ENCODE data around the gene CRB3. TPM values are rescaled to one million over a fixed set of nuclear protein-coding genes. Genes with fewer than 3 reads are reported as not detected.

The CRB3 gene, protein sequence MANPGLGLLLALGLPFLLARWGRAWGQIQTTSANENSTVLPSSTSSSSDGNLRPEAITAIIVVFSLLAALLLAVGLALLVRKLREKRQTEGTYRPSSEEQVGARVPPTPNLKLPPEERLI
- total RNA-seq = 0.46 TPM in 1 of 2 replicates, not detected in the other

GRCh38 chr19:6464070-6464873 is at the start of gene CRB3:
Gene CRB3 (plus strand): TSS chr19:6464271. CDS start chr19:6464702, 431 bp downstream.
- Mint-ChIP-seq H3K27me3 (ENCODE audit: low read depth) (no peaks in the 10 kb centered on the region), H3K9me3 (no peaks in the 10 kb centered on the region), H3K4me3 (ENCODE audit: low read depth) (no peak within 1 kb of the TSS), H3K27ac (no peak within 1 kb of the TSS), H3K36me3 (ENCODE audit: low read depth) (peaks cover 14% of the 10 kb centered on the region), H3K4me1 (ENCODE audit: low read depth) (peaks cover 2% of the 10 kb centered on the region)
- intact Hi-C loops (cut with micrococcal nuclease) = no loop called here
- no peak for DNase-seq (ENCODE audit: low spot score)

DNA sequence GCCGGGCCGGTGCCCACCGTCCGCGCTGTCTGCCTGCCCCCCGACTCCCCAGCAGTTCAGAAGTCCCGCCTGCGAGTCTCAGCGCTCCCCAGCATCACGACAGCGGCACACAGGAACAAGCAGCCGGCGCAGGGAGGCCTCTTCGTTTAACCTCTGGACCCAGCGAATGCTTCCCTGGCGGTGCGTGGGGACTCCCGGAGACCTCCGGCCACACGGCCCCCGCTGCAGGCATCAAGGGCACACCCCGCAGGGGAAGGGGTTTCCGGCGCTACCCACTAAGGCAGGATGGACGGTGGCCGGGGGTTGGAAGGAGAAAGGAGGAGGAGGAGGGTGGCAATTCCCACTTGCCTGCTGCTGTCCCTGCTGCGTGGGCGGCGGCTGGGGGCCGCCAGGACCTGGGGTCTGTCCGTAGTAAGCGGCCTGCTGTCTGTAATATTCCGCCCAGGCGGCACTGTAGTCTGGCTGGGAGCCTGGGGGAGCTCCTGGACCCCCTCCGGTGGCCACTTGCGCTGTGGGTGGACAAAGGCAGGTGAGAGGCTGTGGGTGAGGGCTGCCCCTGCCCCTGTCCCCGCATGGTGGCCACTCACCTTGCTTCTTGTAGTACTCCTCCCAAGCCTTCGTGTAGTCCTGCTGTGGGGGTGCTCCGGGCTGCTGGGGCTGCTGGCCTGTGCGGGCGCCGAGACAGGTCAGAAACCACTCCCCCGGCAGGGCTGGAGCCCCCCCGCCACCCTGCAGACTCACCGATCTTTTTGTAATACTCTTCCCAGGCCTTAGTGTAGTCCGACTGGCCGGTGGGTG is 49.1 kb upstream of the CRB3 start:
- Mint-ChIP-seq H3K4me1 (ENCODE audit: low read depth) (no peaks in the 10 kb centered on the region), H3K27ac (no peak overlapping the region), H3K27me3 (ENCODE audit: low read depth) (no peaks in the 10 kb centered on the region), H3K9me3 (no peaks in the 10 kb centered on the region), H3K4me3 (ENCODE audit: low read depth) (no peak overlapping the region), H3K36me3 (ENCODE audit: low read depth) (peaks cover 53% of the 10 kb centered on the region)
- DNase-seq (ENCODE audit: low spot score) = no peak
- intact Hi-C loops (cut with micrococcal nuclease) = no loop called here

GRCh38 chr19:6415591-6416190 is 48.4 kb upstream of the CRB3 start:
- DNase-seq (ENCODE audit: low spot score) = no peak
- Mint-ChIP-seq H3K4me1 (ENCODE audit: low read depth) (no peaks in the 10 kb centered on the region), H3K27me3 (ENCODE audit: low read depth) (no peaks in the 10 kb centered on the region), H3K9me3 (no peaks in the 10 kb centered on the region), H3K4me3 (ENCODE audit: low read depth) (no peak overlapping the region), H3K36me3 (ENCODE audit: low read depth) (peaks cover 60% of the 10 kb centered on the region), H3K27ac (no peak overlapping the region)
- intact Hi-C loops (cut with micrococcal nuclease) = no loop called here

GRCh38 chr19:6416658-6417405 is 47.2 kb upstream of the CRB3 start:
- intact Hi-C loops (cut with micrococcal nuclease) = no loop called here
- Mint-ChIP-seq H3K4me3 (ENCODE audit: low read depth) (no peak overlapping the region), H3K27me3 (ENCODE audit: low read depth) (no peaks in the 10 kb centered on the region), H3K36me3 (ENCODE audit: low read depth) (peaks cover 71% of the 10 kb centered on the region), H3K4me1 (ENCODE audit: low read depth) (peaks cover 2% of the 10 kb centered on the region), H3K27ac (no peak overlapping the region), H3K9me3 (no peaks in the 10 kb centered on the region)
- no peak for DNase-seq (ENCODE audit: low spot score)

DNA sequence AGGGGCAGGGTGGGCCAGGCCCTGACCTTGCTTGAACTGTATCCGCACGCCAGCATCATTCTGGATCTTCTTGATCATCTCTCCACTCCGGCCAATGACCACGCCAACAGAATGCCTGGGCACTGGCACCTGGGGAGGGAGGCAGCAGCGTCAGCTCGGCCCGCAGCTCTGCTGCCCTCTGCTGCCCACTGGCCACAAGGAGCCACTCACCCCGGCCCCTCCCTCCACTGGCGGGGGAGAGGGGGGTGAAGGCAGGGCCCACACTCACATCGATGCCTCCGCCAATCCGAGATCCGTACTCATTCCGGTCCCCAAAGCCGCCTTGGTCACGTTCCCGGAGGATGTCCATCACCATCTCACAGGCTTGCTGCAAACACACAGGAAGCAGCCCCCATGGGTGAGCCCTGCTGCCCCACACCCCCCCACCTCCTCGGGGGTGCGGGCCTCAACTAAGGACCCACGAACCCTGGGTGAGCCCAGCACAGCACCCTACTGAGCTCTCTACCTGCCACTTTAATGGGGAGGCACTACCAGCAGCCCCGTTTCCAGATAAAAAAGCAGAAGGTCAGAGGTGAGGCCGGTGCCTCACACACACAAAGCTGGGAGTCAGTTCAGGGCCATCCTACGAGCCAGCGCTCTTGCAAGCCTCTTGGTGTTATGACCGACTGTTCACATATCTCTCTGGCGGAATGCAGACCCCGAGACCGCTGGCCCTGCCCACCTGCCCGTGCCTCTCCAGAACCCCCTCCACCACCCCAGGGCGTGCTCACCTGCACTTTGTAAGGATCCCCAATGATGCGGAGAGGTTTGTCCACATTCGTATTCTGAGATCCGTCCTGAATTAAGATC is 46.1 kb upstream of the CRB3 start:
- H3K4me1 Mint-ChIP-seq (ENCODE audit: low read depth) = peaks cover 9% of the 10 kb centered on the region
- no peaks in the 10 kb centered on the region for H3K9me3 Mint-ChIP-seq
- intact Hi-C loops (cut with micrococcal nuclease) = no loop called here
- H3K36me3 Mint-ChIP-seq (ENCODE audit: low read depth) = peaks cover 82% of the 10 kb centered on the region
- no peak overlapping the region for H3K27ac Mint-ChIP-seq
- no peak for DNase-seq (ENCODE audit: low spot score)
- H3K27me3 Mint-ChIP-seq (ENCODE audit: low read depth) = no peaks in the 10 kb centered on the region
- no peak overlapping the region for H3K4me3 Mint-ChIP-seq (ENCODE audit: low read depth)

GRCh38 chr19:6418562-6418932 is 45.5 kb upstream of the CRB3 start:
- peaks cover 14% of the 10 kb centered on the region for H3K4me1 Mint-ChIP-seq (ENCODE audit: low read depth)
- no peaks in the 10 kb centered on the region for H3K27me3 Mint-ChIP-seq (ENCODE audit: low read depth)
- H3K27ac Mint-ChIP-seq = no peak overlapping the region
- intact Hi-C loops (cut with micrococcal nuclease) = no loop called here
- H3K9me3 Mint-ChIP-seq = no peaks in the 10 kb centered on the region
- peaks cover 88% of the 10 kb centered on the region for H3K36me3 Mint-ChIP-seq (ENCODE audit: low read depth)
- DNase-seq (ENCODE audit: low spot score) = no peak
- H3K4me3 Mint-ChIP-seq (ENCODE audit: low read depth) = no peak overlapping the region

GRCh38 chr19:6421075-6422014 is 42.7 kb upstream of the CRB3 start:
- peaks cover 21% of the 10 kb centered on the region for H3K4me1 Mint-ChIP-seq (ENCODE audit: low read depth)
- intact Hi-C loops (cut with micrococcal nuclease) = loop anchor here (10.0 kb wide), 1 partner anchor 83 kb away; the partner anchor contains the start of gene TUBB4A
- no peak overlapping the region for H3K27ac Mint-ChIP-seq
- H3K27me3 Mint-ChIP-seq (ENCODE audit: low read depth) = no peaks in the 10 kb centered on the region
- no peak for DNase-seq (ENCODE audit: low spot score)
- H3K4me3 Mint-ChIP-seq (ENCODE audit: low read depth) = no peak overlapping the region
- peaks cover 73% of the 10 kb centered on the region for H3K36me3 Mint-ChIP-seq (ENCODE audit: low read depth)
- H3K9me3 Mint-ChIP-seq = peaks cover 3% of the 10 kb centered on the region

DNA sequence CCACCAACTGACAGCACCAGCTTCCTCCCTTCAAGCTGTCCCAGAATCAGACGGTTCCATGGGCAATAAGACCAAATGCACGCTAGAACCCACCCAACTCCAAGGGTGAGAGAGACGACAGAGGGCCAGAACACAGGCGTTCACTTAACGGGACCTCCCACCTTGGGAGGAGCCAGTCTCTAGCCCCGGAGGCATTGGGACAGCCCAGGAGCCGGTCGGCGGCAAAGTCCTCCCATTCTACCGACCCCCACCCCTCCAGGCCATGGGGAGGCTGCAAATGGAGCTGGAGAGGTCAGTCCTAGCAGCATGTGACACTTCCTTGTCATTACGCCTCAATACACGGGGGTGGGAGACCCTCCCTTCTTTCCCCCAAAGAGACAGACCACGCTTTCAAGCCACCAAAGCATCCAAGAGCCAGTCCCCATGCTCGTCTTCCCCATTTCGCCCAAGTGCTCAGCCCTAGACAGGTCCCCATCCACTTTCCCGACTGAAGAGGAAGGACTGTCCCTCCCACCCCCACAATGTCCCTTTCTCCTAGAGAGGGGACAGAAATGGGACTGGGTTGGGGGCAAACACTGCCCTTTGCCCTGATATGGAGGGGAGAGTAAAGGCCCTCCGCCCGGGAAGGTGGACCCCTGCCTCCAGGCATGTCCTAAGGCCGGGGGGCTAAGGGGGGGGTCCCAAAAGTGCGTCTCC is 40.4 kb upstream of the CRB3 start:
- intact Hi-C loops (cut with micrococcal nuclease) = loop anchor here (2.0 to 10.0 kb wide), 2 partner anchors 63 to 81 kb away; partner anchors contain the start of genes CLPP and TUBB4A
- peaks cover 51% of the 10 kb centered on the region for H3K36me3 Mint-ChIP-seq (ENCODE audit: low read depth)
- no peaks in the 10 kb centered on the region for H3K27me3 Mint-ChIP-seq (ENCODE audit: low read depth)
- H3K4me1 Mint-ChIP-seq (ENCODE audit: low read depth) = peaks cover 21% of the 10 kb centered on the region
- DNase-seq (ENCODE audit: low spot score) = peak; percentile 44
- peak overlapping the region; percentile 94 for H3K4me3 Mint-ChIP-seq (ENCODE audit: low read depth)
- peaks cover 3% of the 10 kb centered on the region for H3K9me3 Mint-ChIP-seq
- peak overlapping the region; percentile 74 for H3K27ac Mint-ChIP-seq

GRCh38 chr19:6424195-6424938 is 39.7 kb upstream of the CRB3 start, which contains the start of gene KHSRP:
Gene KHSRP (minus strand): TSS chr19:6424811. CDS start chr19:6424701, 110 bp downstream.
- Mint-ChIP-seq H3K27me3 (ENCODE audit: low read depth) (no peaks in the 10 kb centered on the region), H3K36me3 (ENCODE audit: low read depth) (peaks cover 44% of the 10 kb centered on the region), H3K27ac (peak within 1 kb of the TSS; percentile 96), H3K4me1 (ENCODE audit: low read depth) (peaks cover 21% of the 10 kb centered on the region), H3K4me3 (ENCODE audit: low read depth) (peak within 1 kb of the TSS; percentile 94), H3K9me3 (peaks cover 3% of the 10 kb centered on the region)
- DNase-seq (ENCODE audit: low spot score) = no peak
- intact Hi-C loops (cut with micrococcal nuclease) = loop anchor here (2.0 to 10.0 kb wide), 2 partner anchors 64 to 80 kb away; partner anchors contain the start of genes CLPP and TUBB4A

All from activated T-helper 2 cell treated with anti-CD3 and anti-CD28 coated beads, Interferon-gamma antibody, Interleukin-2, Interleukin-4, amounts not matched to agents 10 μg/mL and 5 μg/mL and 100 μg/mL, durations not matched to agents 14 hours and 24 hours and 36 hours (primary cell).